HG03565 (cell line): ENCODE data around the gene GVQW3.

Source experiments
- ATAC-seq: cut with Tn5 transposase; IDR thresholded peaks from one replicate; pipeline ENCODE4 v1.9.1; 2021; ENCODE audit warnings: mild to moderate bottlenecking, moderate library complexity; ENCODE audit not compliant: unreplicated experiment

GVQW3 gene

DNA sequence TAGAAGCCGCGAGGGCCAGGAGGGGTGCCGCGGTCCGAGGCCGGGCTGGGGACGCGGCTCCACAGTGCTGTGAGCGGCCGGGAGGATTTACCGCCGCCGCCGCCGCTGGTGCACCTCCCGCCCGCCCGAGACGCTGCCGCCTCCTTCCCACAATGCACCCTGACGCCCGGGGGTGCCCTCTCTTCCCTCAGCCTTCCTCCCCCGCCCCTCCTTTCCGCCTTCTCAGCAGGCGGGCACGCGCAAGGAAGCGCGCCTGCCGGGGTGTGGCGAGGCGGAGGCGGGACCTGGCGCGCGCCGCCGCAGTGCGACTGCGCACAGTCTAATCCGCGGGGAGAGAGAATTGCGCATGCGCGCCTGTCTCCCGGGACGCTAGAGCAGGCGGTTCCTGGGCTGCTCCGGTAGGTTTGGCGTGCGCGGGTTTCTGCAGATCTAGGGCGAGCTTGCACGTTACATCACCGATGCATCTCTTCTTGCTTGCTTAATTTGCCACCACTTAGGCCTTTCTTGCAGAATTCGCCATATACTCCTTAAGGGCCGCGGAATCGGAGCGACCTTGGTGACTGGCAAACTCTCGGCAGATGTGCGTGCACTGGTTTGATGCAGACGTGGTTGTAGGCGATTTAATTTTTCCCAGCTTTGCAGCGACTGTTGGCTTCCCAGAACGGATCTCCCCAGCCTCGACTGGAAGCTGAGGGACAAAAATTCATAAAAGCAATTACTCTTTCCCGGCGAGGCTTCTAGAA is at the start of gene GVQW3, which contains the start of gene THAP12:
GVQW3 (plus strand) TSS at position 347 of the 743 bp plus-strand sequence. CDS start 506 bp downstream, outside the sequence.
THAP12 (minus strand) TSS at position 156 of the 743 bp plus-strand sequence. CDS start 296 bp downstream, outside the sequence.
- ATAC-seq = peak; percentile 67

DNA sequence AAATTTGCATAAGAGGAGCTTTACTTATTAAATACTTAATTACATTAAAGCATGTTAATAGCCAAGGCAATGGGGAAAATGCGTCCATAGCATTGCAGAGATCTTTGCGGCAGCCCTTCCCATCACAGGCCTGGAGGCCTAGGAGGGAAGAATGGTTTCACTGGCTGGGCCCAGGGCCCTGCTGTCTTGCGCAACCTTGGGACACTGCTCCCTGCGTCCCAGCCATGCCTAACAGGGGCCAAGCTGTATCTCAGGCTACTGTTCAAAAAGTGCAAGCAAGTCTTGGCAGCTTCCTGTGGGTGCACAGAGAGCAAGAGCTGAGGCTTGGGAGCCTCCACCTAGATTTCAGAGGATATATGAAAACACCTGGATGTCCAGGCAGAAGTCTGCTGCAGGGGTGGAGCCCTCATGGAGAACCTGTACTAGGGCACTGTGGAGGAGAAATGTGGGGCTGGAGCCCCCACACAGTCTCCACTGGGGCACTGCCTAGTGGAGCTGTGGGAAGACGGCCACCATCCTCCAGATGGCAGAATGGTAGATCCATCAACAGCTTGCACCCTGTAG is 46.2 kb upstream of the GVQW3 start:
- ATAC-seq = no peak

DNA sequence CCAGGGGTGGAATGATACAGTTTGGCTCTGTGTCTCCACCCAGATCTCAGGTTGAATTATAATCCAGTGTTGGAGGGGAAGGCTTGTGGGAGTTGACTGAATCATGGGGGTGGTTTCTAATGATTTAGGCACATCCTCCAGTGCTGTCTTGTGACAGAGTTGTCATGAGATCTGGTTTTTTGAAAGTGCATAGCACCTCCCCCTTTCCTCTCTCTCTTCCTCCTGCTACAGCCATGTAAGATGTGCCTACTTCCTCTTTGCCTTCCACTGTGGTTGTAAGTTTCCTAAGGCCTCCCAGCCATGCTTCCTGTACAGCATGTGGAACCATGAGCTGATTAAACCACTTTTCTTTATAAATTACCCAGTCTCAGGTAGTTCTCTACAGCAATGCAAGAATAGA is 45.3 kb upstream of the GVQW3 start:
- ATAC-seq = no peak

DNA sequence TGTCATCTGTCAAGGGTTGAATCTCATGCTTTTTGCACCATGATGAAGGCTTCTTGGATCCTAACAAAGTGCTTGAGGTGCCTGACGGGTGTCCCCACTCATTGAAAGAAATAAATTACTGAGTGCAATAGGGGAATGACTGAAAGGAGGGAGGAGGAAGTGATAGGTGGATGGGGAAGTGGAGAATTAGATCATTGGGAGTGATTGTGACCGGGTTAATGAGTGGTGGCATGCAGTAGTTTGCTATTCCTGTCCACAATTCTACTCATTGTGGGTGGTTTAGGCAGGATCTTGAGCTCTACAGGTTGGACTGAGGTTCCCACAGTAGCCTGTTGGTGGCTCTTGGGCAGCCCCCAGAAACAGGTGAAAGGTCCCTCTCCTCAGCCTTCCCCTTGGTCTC is 44.5 kb upstream of the GVQW3 start:
- no peak for ATAC-seq

DNA sequence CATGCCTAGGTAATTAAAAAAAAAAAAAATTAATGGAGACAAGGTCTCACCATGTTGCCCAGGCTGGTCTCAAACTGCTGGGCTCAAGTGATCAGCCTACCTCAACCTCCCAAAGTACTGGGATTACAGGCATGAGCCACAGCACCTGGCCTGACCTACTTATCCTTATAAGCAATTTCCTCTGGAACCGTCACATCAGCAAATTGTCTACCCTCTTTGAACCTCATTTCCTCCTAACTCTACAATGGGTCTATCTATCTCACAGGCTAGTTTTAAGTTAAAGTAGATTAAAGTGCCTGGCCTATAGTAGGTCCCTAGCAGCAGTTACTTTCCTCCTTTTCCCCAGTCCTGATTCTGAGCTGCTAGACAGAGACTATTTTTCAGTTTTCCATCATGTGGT is 43.7 kb upstream of the GVQW3 start:
- ATAC-seq = no peak

DNA sequence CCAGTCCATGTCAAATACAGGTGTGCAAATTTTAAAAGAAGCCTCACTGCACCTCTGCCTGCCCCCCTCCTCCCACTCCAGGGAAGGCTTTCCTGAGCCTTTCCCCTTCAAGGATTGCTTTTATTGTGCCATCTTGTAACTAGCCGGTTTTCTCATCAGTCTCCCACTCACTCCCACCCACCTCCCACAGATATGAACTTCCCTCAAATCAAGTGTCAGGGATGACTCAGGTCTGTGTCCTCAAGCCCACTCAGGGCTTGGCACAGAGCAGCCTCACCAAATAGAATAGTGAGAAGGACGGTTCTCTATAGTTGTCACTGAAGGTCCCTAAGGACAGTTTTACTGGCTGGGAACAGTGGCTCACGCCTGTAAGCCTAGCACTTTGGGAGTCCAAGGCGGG is 43.2 kb upstream of the GVQW3 start:
- no peak for ATAC-seq

DNA sequence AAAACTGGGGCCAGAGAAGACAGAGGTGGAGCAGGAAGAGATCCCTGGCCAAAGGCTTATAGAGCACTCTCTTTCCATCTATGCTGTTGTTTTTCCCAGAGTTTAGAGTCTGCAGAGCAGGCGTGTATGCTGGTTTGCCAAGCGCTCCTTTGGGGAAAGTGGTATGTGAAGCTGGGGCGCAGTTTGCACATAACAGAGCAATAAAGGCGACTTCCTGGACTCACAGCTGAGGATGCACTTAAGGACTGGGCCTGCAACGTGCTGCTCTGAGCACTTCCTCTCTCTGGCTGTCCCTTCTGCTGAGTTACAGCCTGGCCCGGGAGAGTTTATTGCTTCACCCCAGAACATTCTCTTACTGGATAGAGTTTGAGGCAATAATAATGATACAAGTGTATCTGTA is 41.9 kb upstream of the GVQW3 start:
- ATAC-seq = no peak

DNA sequence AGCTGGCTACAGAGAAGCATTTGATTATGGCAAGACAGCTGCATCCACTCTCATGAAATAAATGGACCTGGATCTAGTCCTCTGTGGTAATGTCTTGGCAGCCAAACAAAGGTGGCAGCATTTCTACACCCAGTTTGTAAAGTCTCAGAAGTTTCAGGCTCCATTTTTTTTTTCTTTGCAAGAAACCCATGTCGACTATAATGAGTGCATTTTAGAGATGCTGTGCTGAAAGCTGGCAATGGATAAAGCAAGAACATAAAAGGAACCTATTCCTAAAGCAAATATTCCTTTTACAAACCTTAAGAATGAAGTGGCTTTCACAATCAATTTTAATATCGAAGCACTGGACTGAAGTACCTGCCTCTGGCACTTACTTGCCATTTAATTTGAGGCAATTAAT is 33.7 kb upstream of the GVQW3 start:
- ATAC-seq = no peak

DNA sequence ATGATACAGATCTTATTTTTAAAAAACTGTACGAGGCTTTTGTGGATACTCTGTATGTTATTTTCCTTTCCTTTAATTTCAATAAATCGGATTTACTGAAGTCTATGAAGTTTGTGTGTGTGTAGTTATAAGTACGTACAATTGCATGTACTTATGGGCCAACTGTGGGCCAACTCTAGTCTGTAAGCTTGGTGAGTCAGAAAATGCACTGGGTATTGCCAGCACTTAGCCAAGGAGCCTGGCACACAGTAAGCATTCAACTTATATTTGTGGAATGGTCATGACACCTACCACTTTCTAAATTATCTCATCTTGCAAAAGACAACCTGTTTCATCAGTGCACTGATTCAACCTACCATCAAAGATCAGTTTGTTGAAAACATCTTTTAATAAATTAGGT is 32.8 kb upstream of the GVQW3 start:
- ATAC-seq = no peak

DNA sequence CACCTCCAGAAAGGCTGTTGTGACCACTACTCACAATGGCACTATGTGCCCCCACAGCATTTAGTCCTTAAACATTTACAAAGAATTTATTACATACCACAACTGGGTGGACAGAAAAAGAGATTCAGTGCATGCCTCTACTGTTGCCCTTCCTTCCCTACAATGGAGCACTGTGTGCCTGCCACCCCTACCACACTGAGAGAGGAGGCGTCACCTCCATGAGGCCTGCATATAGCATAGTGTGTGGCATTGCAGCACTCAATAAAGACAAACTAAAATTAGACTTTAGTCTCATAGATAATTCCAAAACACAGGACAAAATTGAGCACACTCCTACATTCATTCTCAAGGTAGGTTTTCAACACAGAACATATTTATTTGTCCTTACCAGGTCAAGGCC is 26.0 kb upstream of the GVQW3 start:
- ATAC-seq = no peak

DNA sequence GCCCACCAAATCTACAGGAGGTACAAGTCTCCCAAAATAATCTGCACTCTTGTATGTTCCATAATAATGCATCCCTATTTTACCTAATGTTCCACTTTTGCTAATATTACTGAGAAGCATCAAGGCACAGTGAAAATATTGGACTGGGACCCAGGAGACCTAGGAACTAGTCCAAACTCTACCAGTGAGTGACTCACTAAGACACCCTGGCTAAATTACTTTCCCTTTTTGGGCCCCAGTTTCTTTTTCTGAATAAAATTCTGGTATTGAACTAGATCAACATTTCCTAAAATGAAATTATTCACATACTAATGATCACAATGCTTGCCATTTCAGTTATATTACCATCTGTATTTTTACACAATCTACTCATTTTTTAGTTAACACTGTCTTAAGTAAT is 19.7 kb upstream of the GVQW3 start:
- ATAC-seq = no peak

DNA sequence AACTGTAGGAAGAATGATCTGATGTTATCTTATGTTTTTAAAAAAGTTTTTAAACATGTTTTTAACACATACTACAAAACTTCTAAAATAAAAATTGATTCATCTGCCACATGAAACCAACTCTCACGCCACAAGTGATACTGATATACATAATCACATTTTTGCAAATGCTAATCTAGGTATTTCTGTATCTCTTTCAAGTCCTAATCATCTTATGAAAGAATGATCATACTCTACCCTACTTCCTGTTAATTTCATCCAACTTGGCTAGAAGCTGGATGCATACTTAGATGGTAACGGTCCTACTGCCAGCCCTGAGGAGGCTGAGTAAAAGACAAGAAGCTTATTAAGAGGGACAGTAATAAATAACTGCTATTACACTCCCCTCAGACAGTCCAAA is 19.3 kb upstream of the GVQW3 start:
- ATAC-seq = no peak

DNA sequence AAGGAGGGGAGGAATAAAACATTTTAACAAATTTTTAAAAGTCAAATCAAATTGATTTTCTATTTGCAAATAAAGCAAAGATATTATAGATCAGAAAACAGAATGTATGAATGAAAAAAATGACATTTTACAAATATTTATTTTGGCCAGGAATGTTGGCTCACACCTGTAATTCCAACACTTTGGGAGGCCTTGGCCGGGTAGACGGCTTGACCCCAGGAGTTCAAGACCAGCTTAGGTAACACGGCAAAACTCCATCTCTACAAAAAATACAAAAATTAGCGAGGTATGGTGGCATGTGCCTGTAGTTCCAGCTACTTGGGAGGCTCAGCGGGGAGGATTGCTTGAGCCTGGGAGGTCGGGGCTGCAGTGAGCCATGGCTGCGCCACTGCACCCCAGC is 18.4 kb upstream of the GVQW3 start:
- ATAC-seq = no peak

DNA sequence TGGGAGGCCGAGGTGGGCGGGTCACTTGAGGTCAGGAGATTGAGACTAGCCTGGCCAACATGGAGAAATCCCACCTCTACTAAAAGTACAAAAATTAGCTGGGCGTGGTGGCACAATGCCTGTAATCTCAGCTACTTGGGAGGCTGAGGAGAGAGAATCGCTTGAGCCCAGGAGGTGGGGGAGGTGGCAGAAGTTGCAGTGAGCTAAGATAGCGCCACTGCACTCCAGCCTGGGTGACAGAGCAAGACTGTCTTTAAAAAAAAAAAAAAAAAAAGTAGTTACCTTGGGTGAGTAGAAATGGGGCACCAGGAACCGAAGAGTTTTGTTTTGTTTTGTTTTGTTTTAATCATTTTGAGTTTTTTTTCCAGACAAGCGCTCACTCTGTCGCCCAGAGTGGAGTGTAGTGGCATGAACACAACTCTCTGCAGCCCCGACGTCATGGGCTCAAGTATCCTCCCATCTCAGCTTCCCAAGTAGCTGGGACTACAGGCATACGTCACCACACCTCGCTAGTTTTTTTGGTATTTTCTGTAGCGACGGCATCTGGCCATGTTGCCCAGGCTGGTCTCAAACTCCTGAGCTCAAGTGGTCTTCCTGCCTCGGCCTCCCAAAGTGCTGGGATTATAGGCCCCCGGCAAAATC is 16.0 kb upstream of the GVQW3 start:
- ATAC-seq = no peak

DNA sequence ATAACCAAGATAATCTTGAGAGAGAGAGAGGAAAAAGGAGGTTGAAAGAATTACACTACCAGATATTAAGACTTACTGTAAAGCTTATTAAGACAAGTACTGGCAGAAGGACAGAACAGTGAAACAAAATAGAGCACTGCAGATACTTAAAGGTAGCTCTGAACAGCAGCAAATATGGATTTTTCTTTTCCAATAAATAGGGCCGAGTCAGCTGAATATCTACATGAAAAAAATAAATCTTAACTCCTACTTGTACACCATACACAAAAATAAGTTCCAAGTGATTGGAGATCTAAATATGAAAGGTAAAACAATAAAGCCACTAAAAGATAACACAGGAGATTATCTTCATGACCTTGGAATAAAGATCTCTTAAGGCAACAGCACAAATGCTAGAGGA is 12.6 kb upstream of the GVQW3 start:
- no peak for ATAC-seq

DNA sequence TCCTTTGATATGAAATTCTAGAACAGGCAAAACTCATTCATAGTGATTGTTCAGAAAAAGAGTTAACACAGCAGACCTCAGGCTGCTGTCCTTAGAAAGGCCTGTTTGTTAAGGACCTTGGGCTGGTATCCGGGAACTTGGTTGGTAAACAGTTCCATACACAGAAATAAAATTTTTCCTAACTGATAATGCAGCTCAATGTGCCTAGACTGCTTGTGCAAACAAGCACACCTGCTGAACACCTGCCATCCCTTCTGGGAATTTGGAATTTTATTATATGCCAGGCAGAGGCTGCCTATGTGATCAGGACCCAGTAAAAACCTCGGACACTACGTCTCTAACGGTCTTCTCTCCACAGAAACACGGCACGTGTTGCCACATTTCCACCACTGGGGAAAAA is 11.7 kb upstream of the GVQW3 start:
- no peak for ATAC-seq

DNA sequence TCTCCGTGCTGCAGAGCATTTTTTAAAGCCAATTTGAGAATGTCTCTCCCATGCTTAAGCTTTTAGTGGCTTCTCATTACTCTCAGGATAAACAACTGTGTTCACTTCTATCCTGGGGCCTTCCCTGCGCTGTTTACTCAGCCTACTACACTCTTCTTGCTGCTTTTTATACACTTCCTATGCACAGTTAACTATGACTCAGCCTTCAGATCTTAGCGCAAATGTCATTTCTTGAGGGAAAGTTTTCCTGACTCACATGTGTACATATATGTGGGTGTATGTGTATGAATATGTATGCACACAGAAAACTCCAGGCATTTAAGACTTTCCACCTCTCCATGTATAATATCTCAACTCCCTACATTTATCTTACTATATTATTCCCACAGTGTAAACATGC is 10.0 kb upstream of the GVQW3 start:
- ATAC-seq = peak; percentile 74

DNA sequence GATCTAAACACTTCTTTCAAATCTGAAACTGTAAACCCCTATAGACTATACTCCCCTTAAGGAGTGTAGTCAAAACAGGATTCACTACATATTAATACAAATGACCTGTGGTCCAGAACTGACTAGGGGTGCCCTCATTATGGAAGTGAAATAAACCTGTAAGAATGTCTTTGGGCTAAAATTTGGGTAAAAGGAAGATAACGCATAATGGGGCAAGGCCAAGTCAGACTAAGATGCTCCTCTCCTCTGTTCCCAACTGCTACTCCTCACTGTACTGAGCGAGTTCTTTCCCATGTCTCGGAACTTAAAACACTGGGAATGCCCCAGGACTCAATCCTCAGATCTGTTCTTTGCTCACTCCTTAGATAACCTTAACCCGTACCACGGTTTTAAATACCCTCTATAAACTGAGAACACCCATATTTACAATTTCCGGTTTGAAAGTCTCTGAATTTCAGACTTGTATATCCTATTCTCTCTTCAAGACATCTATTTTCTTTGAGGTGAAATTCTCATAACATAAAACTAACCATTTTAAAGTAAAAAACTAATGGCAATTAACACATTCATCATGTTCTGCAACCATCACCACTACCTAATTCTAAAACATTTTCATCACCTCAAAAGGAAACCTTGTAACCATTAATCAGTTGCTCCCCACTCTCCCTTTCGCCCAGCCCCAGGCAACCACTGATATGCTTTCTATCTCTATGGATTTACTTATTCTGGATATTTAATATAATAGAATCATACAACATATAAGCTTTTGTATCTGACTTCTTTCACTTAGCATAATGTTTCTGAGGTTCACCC is 4.2 kb upstream of the GVQW3 start:
- ATAC-seq = peak; percentile 30

DNA sequence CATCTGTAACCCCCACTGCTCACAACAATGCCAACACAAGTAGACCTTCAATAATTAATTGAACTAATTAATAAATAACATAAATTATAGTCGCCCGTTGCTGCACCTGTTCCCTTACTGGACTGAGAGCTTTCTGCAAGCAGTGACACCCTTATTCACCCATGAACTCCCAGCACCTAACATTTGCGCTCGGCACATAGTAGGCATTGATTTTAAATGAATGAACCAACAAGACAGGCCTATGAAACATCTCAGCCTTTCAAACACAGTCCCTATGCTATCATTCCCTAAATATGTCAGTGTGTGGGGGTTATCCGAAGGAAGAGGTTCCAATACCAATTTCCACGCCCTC is 1.3 kb upstream of the GVQW3 start:
- ATAC-seq = no peak

DNA sequence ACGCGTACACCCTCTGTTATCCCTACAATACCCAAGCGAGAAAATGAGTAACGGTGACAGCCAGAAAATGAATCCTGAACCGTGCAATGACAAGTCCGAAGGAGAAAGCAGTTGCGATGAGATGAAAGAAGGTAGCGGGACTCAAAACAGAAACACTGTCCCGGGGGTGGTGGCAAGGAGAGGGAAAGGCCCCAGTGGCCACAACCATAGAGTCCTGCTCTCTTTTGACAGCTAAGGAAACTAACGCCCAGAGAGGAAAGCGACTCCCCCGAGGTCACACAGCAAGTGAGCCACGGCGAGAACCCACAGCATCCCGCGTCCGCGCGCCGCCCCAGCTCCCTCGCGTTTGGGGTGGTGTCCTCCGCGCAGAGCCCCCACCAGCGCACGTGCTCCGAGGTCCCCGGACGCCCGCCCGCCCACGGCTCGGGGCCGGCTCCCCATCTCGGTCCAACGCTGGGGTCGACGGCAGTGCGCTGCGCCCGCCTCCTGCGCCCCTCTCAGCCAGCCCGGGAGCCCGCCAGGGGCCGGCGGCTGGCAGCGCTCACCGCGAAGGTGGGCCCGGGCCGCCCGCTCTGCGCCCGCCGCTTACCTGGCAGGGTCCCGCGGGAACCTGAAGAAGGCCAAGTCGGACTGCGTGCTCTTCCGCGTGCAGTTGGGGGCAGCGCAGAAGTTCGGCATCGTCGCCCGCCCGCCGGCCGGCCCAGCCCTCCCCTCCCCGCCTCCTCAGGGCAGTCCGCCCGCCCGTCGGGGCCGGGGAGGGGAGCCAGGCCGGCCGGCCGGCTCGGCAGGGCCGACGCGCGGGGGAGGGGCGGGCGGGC is 755 bp upstream of the GVQW3 start:
- peak; percentile 10 for ATAC-seq

DNA sequence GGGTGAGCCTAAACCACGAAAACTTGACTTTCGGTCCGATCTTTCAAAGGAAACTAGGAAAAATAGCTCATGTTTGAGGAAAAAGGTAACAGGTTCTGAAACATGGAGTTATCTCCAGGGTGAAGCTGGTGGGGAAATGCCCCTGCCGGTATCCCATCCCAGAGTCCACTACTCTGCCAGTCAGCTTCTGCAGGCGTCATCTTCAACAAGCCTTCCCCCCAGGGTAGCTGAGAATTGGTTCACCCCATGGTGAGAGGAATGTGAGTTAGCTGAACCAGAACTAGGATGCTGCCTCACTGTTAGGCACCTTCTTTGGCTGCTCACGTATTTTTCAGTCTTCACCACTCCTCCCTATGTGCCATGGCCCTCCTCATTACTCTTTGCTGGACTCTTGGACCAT is 1.1 kb downstream of the GVQW3 start:
- no peak for ATAC-seq
